Germinal center (tissue), 1 donor: ENCODE measurements around the gene TRPV3.
"Not testable (repeated sequence)": the region's sequence is repeated elsewhere in the genome, so short reads cannot be mapped to it uniquely, and the experiment has no call there.

ENCODE experiments used
- DNase-seq: peaks from one replicate; pipeline ENCODE4 v3.0.0; 2012; ENCODE audit warnings: mixed read lengths, low spot score

TRPV3 gene

GRCh38 chr17:3524024-3524423 lies 33.6 kb downstream of the TRPV3 start:
- no peak for DNase-seq

DNA sequence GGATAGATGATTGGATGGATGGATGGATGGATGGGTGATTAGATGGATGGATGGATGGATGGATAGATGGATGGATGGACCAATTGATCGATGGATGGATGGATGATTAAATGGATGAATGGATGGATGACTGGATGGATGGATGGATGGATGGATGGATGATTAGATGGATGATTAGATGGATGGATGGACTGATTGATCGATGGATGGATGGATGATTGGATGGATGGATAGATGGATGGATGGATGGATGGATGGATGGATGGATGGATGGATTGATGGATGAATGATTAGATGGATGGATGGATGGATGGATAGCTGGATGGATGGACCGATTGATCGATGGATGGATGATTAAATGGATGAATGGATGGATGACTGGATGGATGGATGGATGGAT lies 38.1 kb downstream of the TRPV3 start:
- DNase-seq, result not testable (repeated sequence)

GRCh38 chr17:3514873-3515272 lies 42.7 kb downstream of the TRPV3 start:
- no peak for DNase-seq

DNA sequence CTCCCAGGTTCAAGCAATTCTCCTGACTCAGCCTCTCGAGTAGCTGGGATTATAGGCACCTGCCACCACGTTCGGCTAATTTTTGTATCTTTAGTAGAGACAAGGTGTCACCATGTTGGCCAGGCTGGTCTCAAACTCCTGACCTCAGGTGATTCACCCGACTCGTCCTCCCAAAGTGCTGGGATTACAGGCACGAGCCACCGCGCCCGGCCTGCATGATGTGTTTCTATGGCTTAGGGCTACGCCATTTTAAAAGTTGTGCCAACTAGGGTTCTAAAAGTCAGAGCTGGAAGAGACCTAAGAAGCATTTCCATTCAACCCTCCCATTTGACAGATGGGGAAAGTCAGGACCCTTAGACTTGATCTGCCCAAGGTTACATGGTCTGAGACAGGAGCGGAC lies 43.4 kb downstream of the TRPV3 start:
- not testable (repeated sequence) for DNase-seq

DNA sequence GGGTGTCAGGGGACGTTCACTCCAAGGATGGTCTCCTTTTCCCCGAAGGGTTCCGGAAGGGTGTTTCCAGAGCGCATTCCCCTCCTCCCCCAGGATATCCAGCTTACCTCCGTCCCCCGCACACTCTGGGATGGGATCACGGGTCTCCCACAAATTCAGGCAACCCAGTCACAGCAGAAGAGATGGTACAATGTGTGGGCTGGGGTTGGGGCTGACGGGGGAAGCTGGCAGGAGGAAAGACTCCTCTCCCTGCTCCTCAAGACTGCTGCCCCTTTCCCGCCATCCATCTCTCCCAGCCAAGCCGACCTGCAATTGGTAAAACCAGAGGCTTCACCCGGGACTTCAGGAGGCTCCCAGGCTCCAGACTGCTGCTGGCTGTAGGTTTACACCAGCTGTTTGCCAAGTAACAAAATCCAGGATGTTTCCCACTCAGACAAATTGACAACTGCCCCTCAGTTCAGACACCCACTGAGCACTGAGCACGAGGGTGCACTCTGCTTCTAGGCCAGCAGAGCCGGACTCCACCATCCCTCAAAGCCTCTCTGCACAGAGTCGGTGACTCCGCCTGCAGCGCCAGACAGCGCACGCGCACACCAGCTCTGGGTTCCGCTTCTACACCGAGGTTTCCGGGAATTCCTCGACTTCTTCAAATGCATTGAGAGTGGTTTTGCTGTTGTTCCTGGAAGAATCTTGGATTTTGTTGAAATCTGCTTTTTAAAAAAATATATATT lies 44.1 kb downstream of the TRPV3 start:
- DNase-seq, result no peak

DNA sequence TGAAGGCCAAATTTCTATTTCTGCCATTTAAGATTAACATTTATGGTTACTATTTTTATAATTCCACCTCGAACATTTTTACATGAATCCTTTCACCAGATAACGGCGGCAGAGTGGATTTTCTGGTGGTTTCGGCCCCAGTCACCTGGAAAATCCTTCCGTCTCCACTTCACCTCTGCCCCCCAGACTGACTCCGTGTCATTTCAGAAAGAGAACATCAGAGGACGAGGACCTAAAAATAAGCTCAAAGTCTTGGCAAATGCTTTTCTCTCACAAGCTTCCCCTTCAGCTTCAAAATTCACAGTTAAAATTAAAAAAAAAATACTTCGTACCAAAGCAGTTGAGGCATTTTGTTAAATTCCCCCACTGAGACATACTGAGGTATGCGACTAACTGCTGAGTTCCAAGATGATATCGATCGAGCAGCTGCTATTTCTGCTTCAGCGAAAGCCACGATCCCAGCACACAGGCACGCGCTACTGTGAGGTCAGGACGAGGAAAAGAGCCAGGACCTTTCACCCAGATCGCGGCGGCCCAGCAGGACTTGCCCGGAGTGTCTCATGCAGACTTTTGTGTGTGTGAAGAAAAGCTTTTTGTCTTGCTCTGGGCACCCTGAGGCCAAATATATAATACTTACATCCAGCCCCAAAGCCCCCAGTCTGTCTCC lies 45.0 kb downstream of the TRPV3 start:
- no peak for DNase-seq

DNA sequence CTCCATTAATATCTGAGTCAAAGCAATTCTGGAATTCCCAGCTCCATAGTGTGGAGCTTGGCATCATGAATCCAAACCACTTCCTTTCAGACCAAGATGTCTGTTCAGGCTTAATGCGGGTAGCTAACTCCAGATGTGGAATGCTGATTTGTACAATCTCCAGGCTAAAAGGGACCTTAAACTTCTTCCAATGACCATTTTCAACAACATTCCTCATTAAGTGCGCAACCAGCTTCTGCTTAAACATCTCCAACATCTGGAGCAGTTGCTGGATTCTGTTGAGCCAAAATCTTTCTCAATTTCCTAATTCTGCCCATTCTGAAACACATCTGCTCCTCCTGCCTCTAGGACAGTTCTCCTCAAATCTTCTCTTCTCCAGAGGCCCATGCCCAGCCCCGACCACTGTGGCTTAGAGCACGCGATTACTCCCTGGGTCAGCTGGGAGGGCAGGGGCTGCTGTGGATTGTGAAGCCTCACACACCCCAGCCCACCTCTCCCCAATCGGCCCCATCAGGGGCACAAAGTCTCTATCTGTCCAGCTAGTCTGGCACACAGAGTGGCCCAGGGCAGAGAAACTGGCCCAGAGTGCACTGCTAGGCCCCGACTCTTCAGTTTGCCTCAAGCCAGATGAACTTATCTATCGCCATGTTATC lies 45.6 kb downstream of the TRPV3 start:
- DNase-seq, result no peak

DNA sequence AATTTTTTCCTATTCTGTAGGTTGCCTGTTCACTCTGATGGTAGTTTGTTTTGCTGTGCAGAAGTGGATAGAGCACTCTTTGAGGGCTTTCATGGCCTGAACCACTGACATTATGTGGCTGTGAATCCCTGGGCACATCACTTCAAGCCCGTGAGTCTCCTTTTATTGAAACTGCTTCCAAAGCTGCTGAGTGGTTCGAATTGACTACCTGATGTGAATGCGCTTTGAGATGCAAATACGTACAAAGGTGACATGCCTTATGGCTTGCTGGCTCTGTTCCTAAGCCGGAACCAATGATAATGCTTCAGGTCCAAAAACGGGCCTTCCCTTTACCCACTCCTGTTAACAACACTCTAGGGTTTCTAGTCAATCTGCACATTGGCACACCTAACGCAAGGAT lies 47.5 kb downstream of the TRPV3 start:
- no peak for DNase-seq

- no peak for DNase-seq
Observed at GRCh38 chr17:3507869-3508268, 49.7 kb downstream of the TRPV3 start.

GRCh38 chr17:3507071-3507470 lies 50.5 kb downstream of the TRPV3 start:
- no peak for DNase-seq

DNA sequence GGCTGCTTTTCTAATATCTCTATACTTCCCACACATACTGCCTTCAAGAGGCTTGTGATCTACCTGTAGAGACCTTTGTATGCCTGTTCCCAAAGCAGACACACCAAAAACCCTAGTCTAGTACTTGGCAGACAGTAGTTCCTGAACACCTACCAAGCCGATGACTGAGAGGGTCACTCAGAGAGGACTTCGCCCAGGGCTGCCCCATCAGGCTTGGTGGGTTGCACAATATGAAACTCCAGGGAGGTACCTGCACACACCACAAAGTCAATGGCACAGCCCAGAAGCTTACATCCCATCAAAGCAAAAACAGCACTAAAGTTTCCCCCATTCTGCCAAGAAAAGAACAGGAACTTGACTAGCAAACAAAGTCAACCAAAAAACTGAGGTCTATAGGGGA lies 51.6 kb downstream of the TRPV3 start:
- no peak for DNase-seq

- no peak for DNase-seq
Observed at GRCh38 chr17:3505008-3505407, 52.6 kb downstream of the TRPV3 start.

DNA sequence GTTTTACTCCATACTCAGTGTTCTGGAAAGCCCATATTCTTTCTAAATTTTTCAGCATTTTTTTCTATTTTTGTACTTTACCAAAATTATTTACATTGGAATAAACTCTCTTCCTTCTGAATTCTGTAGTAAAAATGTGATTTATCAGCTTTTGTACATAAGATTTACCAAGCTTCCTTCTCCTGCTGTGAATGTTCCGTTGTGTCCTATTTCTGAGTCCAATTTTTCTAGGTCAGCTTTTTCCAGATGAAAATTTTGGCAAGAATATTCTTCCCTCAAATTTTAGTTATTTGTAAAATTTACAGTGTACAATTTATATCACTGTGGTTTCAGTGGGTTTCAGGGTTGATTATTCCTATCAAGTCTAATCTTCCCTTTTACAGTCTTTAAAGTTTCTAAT lies 54.3 kb downstream of the TRPV3 start:
- no peak for DNase-seq

- DNase-seq, result no peak
Observed at GRCh38 chr17:3502466-3502865, 55.1 kb downstream of the TRPV3 start.

DNA sequence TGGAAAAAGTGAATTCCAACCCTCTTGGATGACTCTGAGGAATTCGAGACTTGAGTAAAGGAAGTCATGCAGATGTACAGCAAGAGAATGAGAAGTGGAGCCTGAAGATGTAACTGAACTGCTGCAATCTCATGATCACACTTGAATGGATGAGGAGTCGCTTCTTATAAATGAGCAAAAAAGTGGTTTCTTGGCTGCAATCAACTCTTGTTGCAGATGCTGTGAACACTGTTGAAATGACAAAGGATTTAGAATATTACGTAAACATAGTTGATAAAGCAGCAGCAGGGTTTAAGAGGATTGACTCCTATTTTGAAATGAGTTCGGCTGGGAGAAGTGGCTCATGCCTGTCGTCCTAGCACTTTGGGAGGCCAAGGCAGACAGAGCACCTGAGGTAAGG lies 56.3 kb downstream of the TRPV3 start:
- DNase-seq, result no peak

DNA sequence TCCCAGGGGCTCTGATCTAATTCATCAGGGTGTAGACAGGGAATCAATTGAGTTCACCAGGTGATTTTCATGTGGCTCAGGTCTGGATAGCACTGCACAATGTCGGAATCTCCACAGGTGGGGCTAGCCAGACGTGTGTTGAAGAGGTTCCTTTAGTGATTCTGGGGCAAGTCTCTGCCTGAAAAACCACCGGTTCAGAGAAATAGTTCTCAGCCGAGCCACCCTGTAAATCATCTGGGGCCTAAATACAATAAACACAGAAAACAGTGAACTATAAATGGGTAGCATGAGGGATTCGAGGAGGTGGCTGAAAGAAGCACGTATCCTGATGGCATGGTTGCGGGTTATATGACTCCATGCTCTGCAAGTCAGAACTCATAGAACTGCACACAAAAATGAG lies 60.5 kb downstream of the TRPV3 start:
- DNase-seq, result no peak

- no peak for DNase-seq
Observed at GRCh38 chr17:3485481-3486068, 72.0 kb downstream of the TRPV3 start.

DNA sequence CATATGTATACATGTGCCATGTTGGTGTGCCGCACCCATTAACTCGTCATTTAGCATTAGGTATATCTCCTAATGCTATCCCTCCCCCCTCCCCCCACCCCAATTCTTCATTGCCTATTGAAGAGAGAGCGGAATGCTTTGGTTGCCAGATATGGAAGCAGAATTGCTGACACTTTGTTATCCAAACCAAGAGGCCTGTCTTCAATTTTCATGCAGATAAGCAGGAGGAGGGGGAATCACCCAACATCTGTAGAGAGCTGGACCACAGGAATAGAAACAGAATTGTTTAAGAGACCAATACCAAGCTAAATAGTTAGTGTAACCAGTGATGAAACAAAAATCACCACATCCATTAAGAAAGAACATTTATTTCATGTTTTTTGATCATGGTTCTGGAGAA lies 74.8 kb downstream of the TRPV3 start:
- DNase-seq, result no peak

DNA sequence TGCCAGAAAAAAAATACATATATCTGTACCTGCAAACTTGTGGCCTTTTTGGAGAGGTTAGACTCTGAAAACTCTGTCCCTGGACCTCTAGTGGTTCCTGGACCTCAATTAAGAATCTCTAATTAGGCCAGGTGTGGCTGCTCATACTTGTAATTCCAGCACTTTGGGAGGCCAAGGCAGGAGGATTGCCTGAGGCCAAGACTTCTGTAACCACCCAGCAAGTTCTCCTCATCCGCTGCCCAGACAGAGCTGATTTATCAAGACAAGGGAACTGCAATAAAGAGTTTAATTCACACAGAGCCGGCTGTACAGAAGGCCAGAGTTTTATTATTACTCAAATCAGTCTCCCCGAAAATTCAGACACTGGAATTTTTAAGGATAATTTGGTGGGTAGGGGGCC lies 77.6 kb downstream of the TRPV3 start:
- DNase-seq, result no peak

DNA sequence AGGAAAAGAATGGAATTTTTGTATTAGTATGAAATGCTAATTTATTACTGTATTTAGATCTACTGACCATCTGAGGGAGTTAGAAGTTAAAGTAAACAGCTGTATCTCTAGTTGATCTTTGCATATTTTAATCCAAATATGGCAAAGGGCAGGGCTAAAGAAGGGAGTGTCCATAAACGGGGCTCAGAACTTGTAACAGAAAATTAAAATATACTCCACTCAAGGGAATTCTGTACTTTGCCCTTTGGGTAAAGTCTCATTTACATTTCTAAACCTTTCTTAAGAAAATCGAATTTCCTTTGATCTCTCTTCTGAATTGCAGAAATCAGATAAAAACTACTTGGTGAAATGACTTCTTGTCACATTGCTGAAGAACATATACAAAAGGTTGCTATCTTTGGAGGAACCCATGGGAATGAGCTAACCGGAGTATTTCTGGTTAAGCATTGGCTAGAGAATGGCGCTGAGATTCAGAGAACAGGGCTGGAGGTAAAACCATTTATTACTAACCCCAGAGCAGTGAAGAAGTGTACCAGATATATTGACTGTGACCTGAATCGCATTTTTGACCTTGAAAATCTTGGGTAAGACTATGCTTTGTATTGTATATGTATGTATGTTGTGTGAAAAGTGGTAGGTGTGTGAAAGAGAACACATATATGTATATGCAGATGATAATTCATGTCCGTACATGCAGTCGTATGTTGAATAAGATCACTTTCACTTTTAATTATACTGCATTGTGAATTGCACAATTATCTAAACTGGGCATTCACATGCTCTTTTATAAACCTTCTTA lies 81.6 kb downstream of the TRPV3 start, which contains the start of gene ASPA:
ASPA (plus strand) TSS at position 186 of the 799 bp plus-strand sequence; CDS start at position 349, 163 bp downstream.
- no peak for DNase-seq

DNA sequence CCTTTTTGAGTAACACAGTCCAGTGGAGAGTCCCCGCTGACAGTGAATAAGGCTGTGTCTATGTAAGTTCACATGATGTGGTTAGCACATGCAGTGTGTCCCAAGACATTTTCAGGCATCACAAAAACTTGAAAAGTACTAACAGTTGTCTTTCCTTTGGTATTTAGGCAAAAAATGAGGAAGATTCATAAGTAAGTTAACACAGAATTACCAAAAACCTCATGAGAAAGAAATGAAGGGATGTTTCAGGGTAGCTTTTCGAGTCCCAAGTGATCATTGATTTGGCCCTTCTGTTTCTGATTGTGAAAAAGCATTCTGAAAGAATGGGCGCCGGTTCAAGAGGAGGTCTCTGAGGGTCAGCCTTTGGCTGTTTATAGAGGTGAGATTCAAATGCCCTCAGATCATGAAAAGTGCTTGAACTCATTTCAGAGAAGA lies 82.3 kb downstream of the TRPV3 start:
- DNase-seq, result no peak

DNA sequence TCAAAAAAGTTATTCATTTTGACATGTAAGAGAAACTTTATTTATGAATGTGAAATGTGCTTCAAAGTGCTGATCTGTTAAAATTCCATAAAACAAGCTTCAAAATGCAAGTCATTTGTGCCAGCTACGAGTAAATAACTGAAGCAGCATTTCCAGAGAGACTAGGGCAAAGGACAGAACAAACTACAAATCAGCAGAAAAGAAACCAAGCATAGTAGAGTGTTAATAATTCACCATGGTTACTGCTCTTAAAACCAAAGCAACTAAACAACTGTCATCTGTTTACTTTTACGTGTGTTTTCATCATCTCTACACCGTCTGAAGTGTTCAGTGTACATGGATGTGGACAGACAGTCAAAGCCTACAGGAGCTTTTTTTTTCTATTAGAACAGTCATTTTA lies 83.4 kb downstream of the TRPV3 start:
- no peak for DNase-seq
